ENCODE measurements around the gene PTPRN2. TPM values are rescaled to one million over a fixed set of nuclear protein-coding genes. Genes with fewer than 3 reads are reported as not detected.

The PTPRN2 gene
- total RNA-seq, 1 experiment from 2014 or later: 0.11 TPM

GRCh38 chr7:157584420-157584819 is 1003.2 kb downstream of the PTPRN2 start:
- Histone ChIP-seq H3K27me3 (replicated peaks; ENCODE audit: insufficient read depth, low read depth, low read length, poor library complexity) (peaks cover 38% of the 10 kb centered on the region), H3K27ac (ENCODE audit: low read depth, low read length, poor library complexity, severe bottlenecking) (no peak overlapping the region), H3K9me3 (ENCODE audit: low read depth, low read length, poor library complexity, severe bottlenecking) (no peaks in the 10 kb centered on the region), H3K4me3 (ENCODE audit: low read depth, low read length, poor library complexity, severe bottlenecking) (no peak overlapping the region), H3K4me1 (ENCODE audit: insufficient read depth, low read length, poor library complexity, severe bottlenecking) (no peaks in the 10 kb centered on the region), H3K36me3 (ENCODE audit: insufficient read depth, low read length, poor library complexity, severe bottlenecking) (no peaks in the 10 kb centered on the region)
- intact Hi-C loops (cut with micrococcal nuclease; ENCODE audit: unreplicated experiment): no loop called here
- TF ChIP-seq EZH2 (IDR thresholded peaks at IDR 0.05; ENCODE audit: borderline replicate concordance, low read depth, low read length, poor library complexity, severe bottlenecking) (no peak), CTCF (conservative IDR thresholded peaks at IDR 0.05; ENCODE audit: low read depth, low read length) (no peak)
- DNase-seq (ENCODE audit: low spot score): no peak
- ChIA-PET POLR2A (ENCODE audit: low non-redundant PET) (no interaction called here), CTCF (no interaction called here)
- BruUV-seq (replicated peaks): no TSS peak

- no peaks in the 10 kb centered on the region for H3K9me3 ChIP-seq (ENCODE audit: low read depth, low read length, poor library complexity, severe bottlenecking)
- intact Hi-C loops (cut with micrococcal nuclease; ENCODE audit: unreplicated experiment): no loop called here
- no peak overlapping the region for H3K4me3 ChIP-seq (ENCODE audit: low read depth, low read length, poor library complexity, severe bottlenecking)
- POLR2A ChIA-PET (ENCODE audit: low non-redundant PET): no interaction called here
- H3K36me3 ChIP-seq (ENCODE audit: insufficient read depth, low read length, poor library complexity, severe bottlenecking): no peaks in the 10 kb centered on the region
- no peaks in the 10 kb centered on the region for H3K4me1 ChIP-seq (ENCODE audit: insufficient read depth, low read length, poor library complexity, severe bottlenecking)
- H3K27me3 ChIP-seq (replicated peaks; ENCODE audit: insufficient read depth, low read depth, low read length, poor library complexity): peaks cover 35% of the 10 kb centered on the region
- DNase-seq (ENCODE audit: low spot score): no peak
- no TSS peak for BruUV-seq (replicated peaks)
- CTCF ChIA-PET: interaction anchor here (0.6 kb wide), 1 partner anchor 195 kb away, joined by 3 read pairs; no protein-coding TSS in a partner anchor
- TF ChIP-seq CTCF (conservative IDR thresholded peaks at IDR 0.05; ENCODE audit: low read depth, low read length) (no peak), EZH2 (IDR thresholded peaks at IDR 0.05; ENCODE audit: borderline replicate concordance, low read depth, low read length, poor library complexity, severe bottlenecking) (no peak)
- no peak overlapping the region for H3K27ac ChIP-seq (ENCODE audit: low read depth, low read length, poor library complexity, severe bottlenecking)
These were observed 1005.9 kb downstream of the PTPRN2 start for GRCh38 chr7:157581740-157582139.

- POLR2A ChIA-PET (ENCODE audit: low non-redundant PET): no interaction called here
These were observed 1007.3 kb downstream of the PTPRN2 start for GRCh38 chr7:157580324-157580723.

More at GRCh38 chr7:157580324-157580723, 1007.3 kb downstream of the PTPRN2 start:
- peaks cover under 1% of the 10 kb centered on the region for H3K4me1 ChIP-seq (ENCODE audit: insufficient read depth, low read length, poor library complexity, severe bottlenecking)
- H3K36me3 ChIP-seq (ENCODE audit: insufficient read depth, low read length, poor library complexity, severe bottlenecking): no peaks in the 10 kb centered on the region
- CTCF ChIA-PET: no interaction called here
- H3K27ac ChIP-seq (ENCODE audit: low read depth, low read length, poor library complexity, severe bottlenecking): no peak overlapping the region
- no peak overlapping the region for H3K4me3 ChIP-seq (ENCODE audit: low read depth, low read length, poor library complexity, severe bottlenecking)
- peaks cover 25% of the 10 kb centered on the region for H3K27me3 ChIP-seq (replicated peaks; ENCODE audit: insufficient read depth, low read depth, low read length, poor library complexity)
- no peaks in the 10 kb centered on the region for H3K9me3 ChIP-seq (ENCODE audit: low read depth, low read length, poor library complexity, severe bottlenecking)
- intact Hi-C loops (cut with micrococcal nuclease; ENCODE audit: unreplicated experiment): no loop called here
- TF ChIP-seq EZH2 (IDR thresholded peaks at IDR 0.05; ENCODE audit: borderline replicate concordance, low read depth, low read length, poor library complexity, severe bottlenecking) (no peak), CTCF (conservative IDR thresholded peaks at IDR 0.05; ENCODE audit: low read depth, low read length) (no peak)
- BruUV-seq (replicated peaks): no TSS peak
- no peak for DNase-seq (ENCODE audit: low spot score)

Measured in A673 (cell line).